Loucy (cell line): ENCODE data around the gene KIF2C.

Experiments
- EZH2phosphoT487 ChIP-seq: fragments of 200-600 bp; IDR thresholded peaks from 2 replicates; pipeline ENCODE4 v1.6.1; 2018; ENCODE audit warnings: antibody characterized with exemption, mild to moderate bottlenecking, moderate library complexity, borderline replicate concordance
- TF ChIP-seq, protein P1 (sequence below): fragments of 200-600 bp; sonication (generic); conservative IDR thresholded peaks from 2 replicates; pipeline ENCODE4 v1.5.1; 2014; ENCODE audit warnings: mild to moderate bottlenecking, antibody characterized with exemption, low read length

GRCh38 chr1:44777547-44777946 is 37.9 kb downstream of the KIF2C start:
- TF ChIP-seq, protein P1, sequence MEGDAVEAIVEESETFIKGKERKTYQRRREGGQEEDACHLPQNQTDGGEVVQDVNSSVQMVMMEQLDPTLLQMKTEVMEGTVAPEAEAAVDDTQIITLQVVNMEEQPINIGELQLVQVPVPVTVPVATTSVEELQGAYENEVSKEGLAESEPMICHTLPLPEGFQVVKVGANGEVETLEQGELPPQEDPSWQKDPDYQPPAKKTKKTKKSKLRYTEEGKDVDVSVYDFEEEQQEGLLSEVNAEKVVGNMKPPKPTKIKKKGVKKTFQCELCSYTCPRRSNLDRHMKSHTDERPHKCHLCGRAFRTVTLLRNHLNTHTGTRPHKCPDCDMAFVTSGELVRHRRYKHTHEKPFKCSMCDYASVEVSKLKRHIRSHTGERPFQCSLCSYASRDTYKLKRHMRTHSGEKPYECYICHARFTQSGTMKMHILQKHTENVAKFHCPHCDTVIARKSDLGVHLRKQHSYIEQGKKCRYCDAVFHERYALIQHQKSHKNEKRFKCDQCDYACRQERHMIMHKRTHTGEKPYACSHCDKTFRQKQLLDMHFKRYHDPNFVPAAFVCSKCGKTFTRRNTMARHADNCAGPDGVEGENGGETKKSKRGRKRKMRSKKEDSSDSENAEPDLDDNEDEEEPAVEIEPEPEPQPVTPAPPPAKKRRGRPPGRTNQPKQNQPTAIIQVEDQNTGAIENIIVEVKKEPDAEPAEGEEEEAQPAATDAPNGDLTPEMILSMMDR = no peak
- TF ChIP-seq EZH2phosphoT487 = no peak
